HepG2 (cell line): ENCODE data around the gene PEX7. TPM values are rescaled to one million over a fixed set of nuclear protein-coding genes. Genes with fewer than 3 reads are reported as not detected.

Experiments
- ATAC-seq: fragments of 200-7000 bp; cut with Tn5 transposase; 3 replicates; pipeline ENCODE4 v1.9.1; 2020; ENCODE audit warnings: mild to moderate bottlenecking, moderate library complexity
- BruUV-seq: library from RNA; stranded (reverse); fragments of 400-500 nt; replicated peaks from 2 replicates; lab custom pipeline; 2021; lab: Mats Ljungman, UMichigan
- CTCF ChIA-PET: fragments of 300-600 bp; formaldehyde crosslinking; extraction: SDS; loops from one replicate; lab custom pipeline; 2021; ENCODE audit warnings: low total read pairs, inconsistent platforms, low intra/inter-chr PET ratio; lab: Yijun Ruan, JAX
- POLR2A ChIA-PET: fragments of 350-600 bp; sonication (Branson Sonifier 250); formaldehyde crosslinking; loops from one replicate; lab custom pipeline; 2020; ENCODE audit warnings: antibody characterized with exemption, inconsistent platforms; lab: Yijun Ruan, JAX
- DNase-seq: peaks from one replicate; pipeline ENCODE4 v3.0.0-alpha.2; 2015; ENCODE audit warnings: low spot score
- FAIRE-seq: peaks from 3 replicates; lab custom pipeline; 2011; peaks lifted over from hg19 to GRCh38; lab: Jason Lieb, UNC
- H2AFZ ChIP-seq: one replicate; pipeline ENCODE4 v1.6.1; 2011; ENCODE audit warnings: low read length, inconsistent platforms
- H3K27ac ChIP-seq: fragments of 300-600 bp; 3 replicates; pipeline ENCODE4 v1.8.0; 2011; ENCODE audit warnings: mixed run types, mild to moderate bottlenecking, mixed read lengths, low read length, inconsistent platforms; ENCODE audit not compliant: insufficient read depth; ENCODE audit errors: extremely low read length
- H3K27me3 ChIP-seq, 2 experiments: fragments of 200-600 bp in 1 of 2; 2 replicates in 1 of 2; 3 replicates in 1 of 2; pipeline versions ENCODE4 v1.6.0 to v1.8.0; 2011; ENCODE audit warnings: low read length in 2 of 2, mild to moderate bottlenecking in 2 of 2, moderate library complexity in 2 of 2, inconsistent platforms in 1 of 2; ENCODE audit not compliant: insufficient read depth in 2 of 2, control insufficient read depth in 1 of 2
- H3K36me3 ChIP-seq, 2 experiments: fragments of 200-600 bp in 1 of 2; replicated peaks in 1 of 2; 2 replicates in 1 of 2; 3 replicates in 1 of 2; pipeline versions ENCODE4 v1.5.1 to v1.8.0; 2011; ENCODE audit warnings: low read length in 2 of 2, inconsistent platforms in 1 of 2; ENCODE audit not compliant: insufficient read depth in 2 of 2, control insufficient read depth in 1 of 2
- H3K4me1 ChIP-seq: 2 replicates; pipeline ENCODE4 v1.5.1; 2012; ENCODE audit warnings: low read length, inconsistent platforms; ENCODE audit not compliant: insufficient read depth
- H3K4me2 ChIP-seq: 2 replicates; pipeline ENCODE4 v1.6.0; 2011; ENCODE audit warnings: low read depth, low read length, inconsistent platforms
- H3K4me3 ChIP-seq, 3 experiments: fragments of 200-600 bp in 1 of 3; sonication (generic), shearing (Covaris generic) in 1 of 3; replicated peaks in 1 of 3; 2 replicates each; pipeline ENCODE4 v1.5.1; 2011 to 2016; ENCODE audit warnings: low read length in 3 of 3, inconsistent platforms in 2 of 3, low read depth in 2 of 3, mild to moderate bottlenecking in 2 of 3, control low read depth in 1 of 3, mixed read lengths in 1 of 3; ENCODE audit not compliant: insufficient read depth in 1 of 3
- H3K79me2 ChIP-seq: one replicate; pipeline ENCODE4 v1.6.1; 2011; ENCODE audit warnings: low read length, inconsistent platforms; ENCODE audit not compliant: insufficient read depth
- H3K9ac ChIP-seq: 2 replicates; pipeline ENCODE4 v1.6.0; 2011; ENCODE audit warnings: mild to moderate bottlenecking, low read depth, low read length, inconsistent platforms; ENCODE audit not compliant: insufficient read depth
- H3K9me3 ChIP-seq: 2 replicates; pipeline ENCODE4 v1.5.1; 2012; ENCODE audit warnings: mild to moderate bottlenecking, low read length
- H4K20me1 ChIP-seq: 2 replicates; pipeline ENCODE4 v1.6.0; 2011; ENCODE audit warnings: inconsistent platforms, mild to moderate bottlenecking, low read length, moderate library complexity; ENCODE audit not compliant: insufficient read depth
- CEBPB ChIP-seq: IDR thresholded peaks from 2 replicates; pipeline ENCODE4 v1.6.1; 2011; ENCODE audit warnings: low read depth, low read length, improper control_type of control experiment, borderline replicate concordance
- HMG20B ChIP-seq: conservative IDR thresholded peaks from 2 replicates; pipeline ENCODE4 v1.6.1; 2016; ENCODE audit warnings: missing genetic modification reagents, missing compliant biosample characterization
- MTA1 ChIP-seq: sonication (generic); formaldehyde crosslinking; IDR thresholded peaks from 2 replicates; pipeline ENCODE4 v1.4.0; 2020; ENCODE audit warnings: missing genetic modification reagents, mild to moderate bottlenecking, borderline replicate concordance
- PRPF4 ChIP-seq: fragments of 200-400 bp; formaldehyde crosslinking; IDR thresholded peaks from 2 replicates; pipeline ENCODE4 v1.6.1; 2016; ENCODE audit warnings: low read length, low read depth; ENCODE audit not compliant: poor library complexity, severe bottlenecking
- RBM22 ChIP-seq: fragments of 200-400 bp; formaldehyde crosslinking; optimal IDR thresholded peaks from 2 replicates; pipeline ENCODE3; 2017; ENCODE audit warnings: mild to moderate bottlenecking, low read length, moderate library complexity
- RORA ChIP-seq: sonication (generic); formaldehyde crosslinking; IDR thresholded peaks from 2 replicates; pipeline ENCODE4 v1.5.0; 2020; ENCODE audit warnings: mild to moderate bottlenecking, missing genetic modification reagents, moderate library complexity
- SRSF4 ChIP-seq: fragments of 200-400 bp; formaldehyde crosslinking; IDR thresholded peaks from one replicate; pipeline ENCODE4 v1.6.1; 2018; ENCODE audit warnings: mild to moderate bottlenecking, low read depth, low read length, moderate library complexity; ENCODE audit not compliant: poor library complexity, severe bottlenecking
- SYNCRIP ChIP-seq: fragments of 200-400 bp; formaldehyde crosslinking; IDR thresholded peaks from 2 replicates; pipeline ENCODE4 v1.6.1; 2018; ENCODE audit warnings: mild to moderate bottlenecking, low read depth, low read length; ENCODE audit not compliant: insufficient read depth
- TARDBP ChIP-seq: sonication (generic); formaldehyde crosslinking; IDR thresholded peaks from 2 replicates; pipeline ENCODE4 v1.8.0; 2022; ENCODE audit warnings: mild to moderate bottlenecking, missing genetic modification reagents
- ZBTB21 ChIP-seq: sonication (generic); formaldehyde crosslinking; IDR thresholded peaks from 2 replicates; pipeline ENCODE4 v1.4.0; 2020; ENCODE audit warnings: missing genetic modification reagents
- ZNF20 ChIP-seq: sonication (generic); formaldehyde crosslinking; IDR thresholded peaks from 2 replicates; pipeline ENCODE4 v1.4.0; 2020; ENCODE audit warnings: mild to moderate bottlenecking, moderate library complexity, missing genetic modification reagents
- ZNF24 ChIP-seq: fragments of 450-650 bp; IDR thresholded peaks from 2 replicates; pipeline ENCODE4 v1.6.1; 2017; ENCODE audit warnings: antibody characterized with exemption, mild to moderate bottlenecking
- ZNF253 ChIP-seq: sonication (generic); formaldehyde crosslinking; IDR thresholded peaks from 2 replicates; pipeline ENCODE4 v1.8.0; 2022; ENCODE audit warnings: mild to moderate bottlenecking, missing genetic modification reagents, borderline replicate concordance
- ZNF747 ChIP-seq: sonication (generic); formaldehyde crosslinking; IDR thresholded peaks from 2 replicates; pipeline ENCODE4 v1.8.1; 2023; ENCODE audit warnings: missing genetic modification reagents, mild to moderate bottlenecking, borderline replicate concordance
- WGBS: methylation state at CpG from one replicate; pipeline ENCODE4 v1.1.6; 2017; ENCODE audit warnings: low lambda C conversion rate; 5-methylcytosine and 5-hydroxymethylcytosine counted together
- in situ Hi-C: cut with HindIII; loops from 2 replicates; pipeline ENCODE4 v1.10.0; 2017; ENCODE audit warnings: low pct_unique_long_range_greater_than_20kb; ENCODE audit not compliant: extremely low pct_ligation_motif_present
- intact Hi-C: fragments of 100-400 bp; cut with micrococcal nuclease; formaldehyde crosslinking; loops from one replicate; pipeline ENCODE4 v1.10.0; 2022; ENCODE audit not compliant: unreplicated experiment
- polyA plus RNA-seq, 8 experiments: library from polyadenylated mRNA; depleted of rRNA in 3 of 8; stranded (reverse) in 7 of 8; unstranded in 1 of 8; fragments of >200 nt; fragmentation: Illumina TruSeq in 4 of 8; extraction: Trizol in 4 of 8; gene quantifications; 2 replicates each; pipeline versions ENCODE4 v1.2.1 to v1.2.3, GENCODE V29; 2011 to 2016; ENCODE audit warnings: low read depth in 4 of 8, missing spikeins in 1 of 8, mixed read lengths in 1 of 8; ENCODE audit not compliant: insufficient read depth in 1 of 8
- total RNA-seq, 5 experiments: library from RNA; depleted of rRNA; stranded (reverse); fragments of >200 nt; fragmentation: Illumina TruSeq; extraction: Trizol; gene quantifications; 2 replicates each; pipeline ENCODE4 v1.2.3, GENCODE V29; 2016; ENCODE audit warnings: low read depth in 1 of 5
- TF ChIP-seq, protein P1 (sequence below): sonication (generic); formaldehyde crosslinking; IDR thresholded peaks from 2 replicates; pipeline ENCODE4 v1.5.0; 2020; ENCODE audit warnings: mild to moderate bottlenecking, missing genetic modification reagents
- TF ChIP-seq, protein P2 (sequence below): sonication (generic); formaldehyde crosslinking; IDR thresholded peaks from 2 replicates; pipeline ENCODE4 v1.4.0; 2020; ENCODE audit warnings: missing genetic modification reagents; ENCODE audit errors: not compliant biosample characterization
- TF ChIP-seq, protein P3 (sequence below): sonication (generic); formaldehyde crosslinking; IDR thresholded peaks from 2 replicates; pipeline ENCODE4 v1.9.0; 2021; ENCODE audit warnings: missing genetic modification reagents, borderline replicate concordance

Gene PEX7
- total and polyA plus RNA-seq, 2 of the 13 experiments (the other 11 are each of a cell fraction or from before 2014, with no cell fraction given) = 0.04 to 0.53 TPM

DNA sequence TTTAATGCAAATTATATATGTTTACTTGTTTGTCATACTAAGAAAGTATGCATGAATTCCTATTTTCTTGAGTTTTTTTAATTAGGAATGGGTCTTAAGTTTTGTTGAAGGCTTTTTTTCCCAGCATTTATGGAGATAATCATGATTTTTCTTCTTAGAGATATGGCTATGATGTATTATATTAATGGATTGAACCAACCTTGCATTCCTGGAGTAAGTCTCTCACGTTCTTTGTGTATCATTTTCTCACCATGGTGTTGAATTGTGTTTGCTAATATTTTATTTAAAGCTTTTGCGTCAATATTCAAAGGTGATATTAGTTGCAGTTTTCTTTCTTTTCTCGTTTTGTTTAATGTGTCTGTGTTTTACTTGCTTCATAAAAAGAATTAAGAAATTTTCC, 51.4 kb downstream of the PEX7 start:
- Histone ChIP-seq H3K4me2 (no peak overlapping the region), H3K4me3 (no peak overlapping the region), H3K27ac (no peak overlapping the region), H3K79me2 (no peaks in the 10 kb centered on the region), H2AFZ (no peak overlapping the region), H4K20me1 (no peaks in the 10 kb centered on the region), H3K36me3 (no peaks in the 10 kb centered on the region), H3K9me3 (peaks cover 24% of the 10 kb centered on the region), H3K4me1 (no peaks in the 10 kb centered on the region), H3K9ac (no peak overlapping the region), H3K27me3 (no peaks in the 10 kb centered on the region)
- no peak for FAIRE-seq
- in situ Hi-C loops (no loop called here), intact Hi-C loops (loop anchor here (5.0 kb wide), 1 partner anchor 1031 kb away; no protein-coding TSS in a partner anchor)
- CTCF ChIA-PET = no interaction called here
- DNase-seq = no peak
- no peak for ATAC-seq
- WGBS = 31% methylated on average over 3 of the region's 3 CpGs
- POLR2A ChIA-PET = no interaction called here
- TF ChIP-seq ZBTB21 (no peak), RBM22 (no peak), HMG20B (no peak), TARDBP (CRISPR knock-in tag) (no peak), CEBPB (no peak), ZNF20 (CRISPR knock-in tag) (no peak), RORA (no peak), SRSF4 (no peak), MTA1 (CRISPR knock-in tag) (no peak), PRPF4 (no peak), ZNF24 (no peak), ZNF253 (CRISPR knock-in tag) (no peak), SYNCRIP (no peak), ZNF747 (no peak)
- TF ChIP-seq, protein P1, sequence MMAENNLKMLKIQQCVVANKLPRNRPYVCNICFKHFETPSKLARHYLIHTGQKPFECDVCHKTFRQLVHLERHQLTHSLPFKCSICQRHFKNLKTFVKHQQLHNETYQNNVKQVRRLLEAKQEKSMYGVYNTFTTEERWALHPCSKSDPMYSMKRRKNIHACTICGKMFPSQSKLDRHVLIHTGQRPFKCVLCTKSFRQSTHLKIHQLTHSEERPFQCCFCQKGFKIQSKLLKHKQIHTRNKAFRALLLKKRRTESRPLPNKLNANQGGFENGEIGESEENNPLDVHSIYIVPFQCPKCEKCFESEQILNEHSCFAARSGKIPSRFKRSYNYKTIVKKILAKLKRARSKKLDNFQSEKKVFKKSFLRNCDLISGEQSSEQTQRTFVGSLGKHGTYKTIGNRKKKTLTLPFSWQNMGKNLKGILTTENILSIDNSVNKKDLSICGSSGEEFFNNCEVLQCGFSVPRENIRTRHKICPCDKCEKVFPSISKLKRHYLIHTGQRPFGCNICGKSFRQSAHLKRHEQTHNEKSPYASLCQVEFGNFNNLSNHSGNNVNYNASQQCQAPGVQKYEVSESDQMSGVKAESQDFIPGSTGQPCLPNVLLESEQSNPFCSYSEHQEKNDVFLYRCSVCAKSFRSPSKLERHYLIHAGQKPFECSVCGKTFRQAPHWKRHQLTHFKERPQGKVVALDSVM = no peak
- TF ChIP-seq, protein P2, sequence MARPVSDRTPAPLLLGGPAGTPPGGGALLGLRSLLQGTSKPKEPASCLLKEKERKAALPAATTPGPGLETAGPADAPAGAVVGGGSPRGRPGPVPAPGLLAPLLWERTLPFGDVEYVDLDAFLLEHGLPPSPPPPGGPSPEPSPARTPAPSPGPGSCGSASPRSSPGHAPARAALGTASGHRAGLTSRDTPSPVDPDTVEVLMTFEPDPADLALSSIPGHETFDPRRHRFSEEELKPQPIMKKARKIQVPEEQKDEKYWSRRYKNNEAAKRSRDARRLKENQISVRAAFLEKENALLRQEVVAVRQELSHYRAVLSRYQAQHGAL (CRISPR knock-in tag) = no peak
- TF ChIP-seq, protein P3, sequence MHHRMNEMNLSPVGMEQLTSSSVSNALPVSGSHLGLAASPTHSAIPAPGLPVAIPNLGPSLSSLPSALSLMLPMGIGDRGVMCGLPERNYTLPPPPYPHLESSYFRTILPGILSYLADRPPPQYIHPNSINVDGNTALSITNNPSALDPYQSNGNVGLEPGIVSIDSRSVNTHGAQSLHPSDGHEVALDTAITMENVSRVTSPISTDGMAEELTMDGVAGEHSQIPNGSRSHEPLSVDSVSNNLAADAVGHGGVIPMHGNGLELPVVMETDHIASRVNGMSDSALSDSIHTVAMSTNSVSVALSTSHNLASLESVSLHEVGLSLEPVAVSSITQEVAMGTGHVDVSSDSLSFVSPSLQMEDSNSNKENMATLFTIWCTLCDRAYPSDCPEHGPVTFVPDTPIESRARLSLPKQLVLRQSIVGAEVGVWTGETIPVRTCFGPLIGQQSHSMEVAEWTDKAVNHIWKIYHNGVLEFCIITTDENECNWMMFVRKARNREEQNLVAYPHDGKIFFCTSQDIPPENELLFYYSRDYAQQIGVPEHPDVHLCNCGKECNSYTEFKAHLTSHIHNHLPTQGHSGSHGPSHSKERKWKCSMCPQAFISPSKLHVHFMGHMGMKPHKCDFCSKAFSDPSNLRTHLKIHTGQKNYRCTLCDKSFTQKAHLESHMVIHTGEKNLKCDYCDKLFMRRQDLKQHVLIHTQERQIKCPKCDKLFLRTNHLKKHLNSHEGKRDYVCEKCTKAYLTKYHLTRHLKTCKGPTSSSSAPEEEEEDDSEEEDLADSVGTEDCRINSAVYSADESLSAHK = no peak
- BruUV-seq = no TSS peak
